GM12891 (cell line): ENCODE data around the gene NBEAL1.

Experiments
- POLR2A ChIP-seq: IDR thresholded peaks from 2 replicates; pipeline ENCODE4 v1.6.1; 2011; ENCODE audit warnings: low read depth, low read length, control low read depth
- POLR2AphosphoS5 ChIP-seq: IDR thresholded peaks from 2 replicates; pipeline ENCODE4 v1.6.1; 2011; ENCODE audit warnings: low read depth, low read length, control low read depth

DNA sequence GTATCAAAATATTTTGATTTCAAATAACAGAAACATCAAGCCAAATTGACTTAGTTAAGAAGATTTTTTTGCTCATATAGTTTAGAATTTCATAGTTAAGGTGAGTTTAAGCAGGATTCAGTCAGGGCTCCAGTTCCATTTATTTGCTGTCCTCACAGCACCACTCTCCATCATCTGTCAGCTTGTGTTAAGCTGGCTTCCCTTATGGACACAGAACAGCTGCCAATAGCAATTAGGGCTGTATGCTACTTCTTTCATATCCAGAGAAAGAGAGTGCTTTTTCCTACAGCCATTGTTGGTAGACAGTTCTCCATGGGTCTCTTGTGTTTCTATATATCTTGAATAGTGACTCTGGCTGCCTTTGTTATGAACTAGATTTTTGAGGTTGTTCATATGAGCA, 128.7 kb downstream of the NBEAL1 start:
- TF ChIP-seq POLR2A = no peak
- TF ChIP-seq POLR2AphosphoS5 = no peak
